Anterior cingulate cortex (tissue), 58 donors: Measurements from ENCODE around the gene FGD4.
"Not testable (repeated sequence)": the region's sequence is repeated elsewhere in the genome, so short reads cannot be mapped to it uniquely, and the experiment has no call there.

Experiments
- DNase-seq, 58 donors: peaks; one replicate each; lab custom pipeline; 2025; lab: John Stamatoyannopoulos, UW

Gene FGD4

GRCh38 chr12:32546272-32546671 lies 146.9 kb downstream of the FGD4 start:
- no peak for DNase-seq

DNA sequence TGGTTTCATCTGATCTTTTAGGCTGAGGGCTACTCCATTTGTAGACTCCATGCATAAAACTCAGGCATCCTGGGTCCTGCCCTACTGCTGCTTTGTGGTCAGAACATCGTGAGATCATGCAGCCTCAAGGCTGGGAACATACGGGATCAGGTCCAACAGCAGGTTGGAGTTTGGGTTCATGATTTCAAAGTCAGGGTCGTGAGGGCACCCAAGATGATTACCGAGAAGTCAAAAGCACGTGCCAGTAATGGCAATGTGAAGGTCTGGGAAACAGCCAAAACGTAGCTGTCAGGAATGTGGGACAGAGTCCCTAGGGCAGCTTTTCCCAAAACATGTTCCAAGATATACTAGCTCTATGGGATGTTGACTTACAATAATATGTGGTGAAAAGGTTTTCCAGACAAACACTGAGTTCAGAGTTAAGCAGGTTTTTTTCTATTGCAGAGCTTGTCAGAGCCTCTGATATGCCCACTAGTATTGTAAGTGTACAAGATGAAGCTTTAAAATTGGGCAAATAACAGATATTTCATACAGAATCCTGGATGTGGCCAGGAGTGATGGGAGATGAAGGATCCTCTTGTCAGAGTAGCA lies 149.4 kb downstream of the FGD4 start:
- DNase-seq: peak in 2 of 58 donors; percentile 4 to 31

GRCh38 chr12:32549675-32550079 lies 150.3 kb downstream of the FGD4 start:
- peak in 17 of 58 donors; percentile 3 to 48 (median 26) for DNase-seq

DNA sequence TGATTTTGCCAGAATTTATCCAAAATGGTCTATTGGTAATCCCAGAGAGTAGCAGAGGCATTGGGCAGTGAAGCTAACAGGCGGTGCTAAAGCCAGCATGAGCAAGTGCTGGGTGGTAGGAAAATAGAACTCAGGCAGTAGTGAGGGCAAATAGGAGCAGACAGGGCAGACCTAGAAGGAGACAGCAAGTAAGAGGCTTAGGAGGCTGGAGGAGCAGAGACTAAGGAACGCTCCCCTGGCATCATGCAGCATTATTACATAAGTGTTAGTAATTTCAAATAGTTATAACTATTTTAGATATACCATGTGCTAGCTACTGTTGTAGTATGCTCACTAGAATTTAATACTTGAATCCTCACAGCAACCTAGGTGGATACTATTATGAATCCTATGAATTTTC lies 151.7 kb downstream of the FGD4 start:
- DNase-seq: no peak

GRCh38 chr12:32558903-32559302 lies 159.5 kb downstream of the FGD4 start:
- DNase-seq: no peak

DNA sequence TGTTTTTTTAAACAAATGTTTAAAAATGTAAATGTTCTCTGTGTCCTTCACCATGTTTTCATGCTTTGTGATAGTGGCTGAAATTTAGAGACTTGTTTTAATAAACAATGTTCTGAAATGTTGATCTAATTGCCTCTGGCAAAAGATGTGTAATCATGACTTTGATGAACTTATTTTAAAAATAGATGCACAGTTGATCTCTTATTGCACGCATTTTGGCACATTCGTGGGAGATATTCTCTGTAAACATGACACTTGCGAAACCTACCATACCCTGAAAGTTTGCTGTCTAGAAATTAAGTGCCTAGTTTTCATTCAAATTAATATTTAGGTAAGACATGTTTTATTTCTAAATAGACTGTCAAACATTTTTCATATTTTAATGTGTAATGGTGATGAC lies 160.1 kb downstream of the FGD4 start:
- DNase-seq: no peak

DNA sequence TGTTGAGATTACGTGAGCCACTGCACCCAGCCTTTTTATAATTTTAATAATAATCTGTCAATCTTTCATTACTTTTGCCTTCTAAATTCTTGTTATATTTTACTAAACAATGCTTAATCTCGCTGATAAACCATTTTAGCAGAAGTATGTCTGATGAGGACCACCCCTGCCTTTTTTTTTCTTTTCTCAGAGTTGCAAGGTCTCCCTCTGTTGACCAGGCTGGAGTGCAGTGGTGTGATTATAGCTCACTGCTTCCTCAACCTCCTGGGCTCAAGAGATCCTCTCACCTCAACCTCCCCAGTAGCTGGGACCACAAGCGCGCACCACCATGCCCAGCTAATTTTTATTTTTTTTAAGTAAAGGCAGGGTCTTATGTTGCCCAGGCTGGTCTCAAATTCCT lies 161.2 kb downstream of the FGD4 start:
- DNase-seq: no peak

DNA sequence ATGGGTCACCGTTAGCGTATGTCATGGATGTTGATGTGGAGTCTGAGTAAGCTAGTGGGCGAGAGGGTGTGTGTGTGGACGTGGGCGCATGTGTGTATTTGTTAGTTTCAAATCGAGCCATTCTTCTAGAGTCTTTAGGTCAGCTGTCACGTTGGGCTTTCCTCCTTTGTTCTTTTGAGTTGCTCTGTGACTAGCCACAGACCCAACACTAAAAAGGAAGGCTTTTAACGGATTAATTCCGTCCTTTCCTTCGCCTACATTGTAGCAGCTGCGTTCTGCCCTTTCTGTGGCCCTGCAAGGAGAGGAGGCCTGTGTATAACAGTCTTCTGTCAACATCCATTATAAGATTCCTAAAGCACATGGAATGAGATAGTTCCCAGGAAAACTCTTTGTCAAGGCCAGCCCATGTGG lies 162.6 kb downstream of the FGD4 start:
- DNase-seq: peak in 1 of 58 donors; percentile 24

- not testable (repeated sequence) for DNase-seq
Measured at GRCh38 chr12:32562413-32562812, 163.1 kb downstream of the FGD4 start.

DNA sequence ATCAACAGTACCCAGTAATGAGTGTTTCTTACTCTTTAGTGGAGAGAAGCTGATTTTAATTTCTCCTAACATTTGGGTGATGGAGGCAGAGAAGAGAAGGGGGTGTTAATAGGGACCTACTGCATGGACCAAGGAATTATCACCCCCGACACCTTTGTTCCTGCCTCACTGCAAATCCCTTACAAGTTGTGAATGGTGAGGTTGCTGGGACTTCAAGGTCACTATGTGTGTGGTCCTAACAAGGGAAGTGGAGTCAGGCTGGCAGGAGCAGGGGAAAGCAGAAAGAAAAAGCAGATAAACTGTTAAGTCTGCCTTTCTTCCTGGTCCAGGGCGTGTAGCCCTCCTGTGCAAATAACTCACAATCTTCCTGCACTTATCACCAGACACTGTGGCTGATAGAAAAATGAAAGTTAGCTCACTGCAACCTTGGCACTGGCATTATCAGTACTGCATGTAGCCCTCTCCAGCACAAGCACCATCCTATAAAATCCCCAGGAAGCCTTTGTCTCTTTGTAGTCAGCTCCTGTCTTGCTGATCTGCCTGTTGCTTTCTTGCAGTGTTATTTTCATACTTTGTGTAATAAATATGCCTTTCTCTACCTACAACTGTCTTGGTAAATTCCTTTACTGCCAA lies 167.4 kb downstream of the FGD4 start:
- DNase-seq: no peak

DNA sequence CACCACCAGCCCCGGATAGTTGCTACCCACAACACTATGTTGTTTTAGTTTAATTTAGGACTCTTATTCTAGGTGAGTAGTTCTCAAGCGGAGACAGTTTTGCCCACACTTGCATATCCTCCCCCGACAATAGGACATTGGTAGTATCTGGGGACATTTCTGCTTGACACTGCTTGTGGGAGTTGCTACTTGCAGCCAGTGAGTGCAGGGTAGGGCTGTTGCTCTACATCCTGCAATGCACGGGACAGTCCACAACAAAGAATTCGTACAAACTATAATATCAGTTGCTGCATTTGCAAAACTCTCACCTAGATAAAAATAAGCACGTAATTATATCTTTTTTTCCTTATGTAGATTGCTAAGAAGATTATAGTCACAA lies 167.9 kb downstream of the FGD4 start:
- peak in 6 of 58 donors; percentile 11 to 46 (median 23) for DNase-seq

- no peak for DNase-seq
Measured at GRCh38 chr12:32568228-32568627, 168.9 kb downstream of the FGD4 start.

GRCh38 chr12:32569259-32569658 lies 169.9 kb downstream of the FGD4 start:
- no peak for DNase-seq

GRCh38 chr12:32574585-32574984 lies 175.2 kb downstream of the FGD4 start:
- no peak for DNase-seq

- no peak for DNase-seq
Measured at GRCh38 chr12:32577328-32577727, 178.0 kb downstream of the FGD4 start.

DNA sequence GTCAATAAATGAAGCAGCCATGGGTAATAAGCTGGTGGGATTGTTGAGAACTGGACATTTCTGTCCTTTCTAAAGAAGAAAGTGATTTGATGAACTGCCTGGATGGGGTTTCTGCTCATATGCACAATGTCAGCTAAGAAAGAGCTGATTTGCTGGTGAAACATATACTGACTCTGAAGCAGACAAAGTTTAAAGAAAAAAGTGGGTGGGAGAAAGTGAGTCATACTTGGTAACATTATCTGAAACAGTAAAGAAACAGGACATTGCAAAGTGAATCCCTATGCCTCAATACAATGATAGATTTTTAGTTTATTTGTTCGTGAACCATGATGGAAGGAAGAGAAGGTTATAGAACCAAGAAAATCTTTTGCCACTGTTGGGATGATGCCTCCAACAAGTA lies 184.2 kb downstream of the FGD4 start:
- peak in 1 of 58 donors; percentile 8 for DNase-seq

- DNase-seq: no peak
Measured at GRCh38 chr12:32585680-32586079, 186.3 kb downstream of the FGD4 start.

- no peak for DNase-seq
Measured at GRCh38 chr12:32586390-32586789, 187.0 kb downstream of the FGD4 start.

DNA sequence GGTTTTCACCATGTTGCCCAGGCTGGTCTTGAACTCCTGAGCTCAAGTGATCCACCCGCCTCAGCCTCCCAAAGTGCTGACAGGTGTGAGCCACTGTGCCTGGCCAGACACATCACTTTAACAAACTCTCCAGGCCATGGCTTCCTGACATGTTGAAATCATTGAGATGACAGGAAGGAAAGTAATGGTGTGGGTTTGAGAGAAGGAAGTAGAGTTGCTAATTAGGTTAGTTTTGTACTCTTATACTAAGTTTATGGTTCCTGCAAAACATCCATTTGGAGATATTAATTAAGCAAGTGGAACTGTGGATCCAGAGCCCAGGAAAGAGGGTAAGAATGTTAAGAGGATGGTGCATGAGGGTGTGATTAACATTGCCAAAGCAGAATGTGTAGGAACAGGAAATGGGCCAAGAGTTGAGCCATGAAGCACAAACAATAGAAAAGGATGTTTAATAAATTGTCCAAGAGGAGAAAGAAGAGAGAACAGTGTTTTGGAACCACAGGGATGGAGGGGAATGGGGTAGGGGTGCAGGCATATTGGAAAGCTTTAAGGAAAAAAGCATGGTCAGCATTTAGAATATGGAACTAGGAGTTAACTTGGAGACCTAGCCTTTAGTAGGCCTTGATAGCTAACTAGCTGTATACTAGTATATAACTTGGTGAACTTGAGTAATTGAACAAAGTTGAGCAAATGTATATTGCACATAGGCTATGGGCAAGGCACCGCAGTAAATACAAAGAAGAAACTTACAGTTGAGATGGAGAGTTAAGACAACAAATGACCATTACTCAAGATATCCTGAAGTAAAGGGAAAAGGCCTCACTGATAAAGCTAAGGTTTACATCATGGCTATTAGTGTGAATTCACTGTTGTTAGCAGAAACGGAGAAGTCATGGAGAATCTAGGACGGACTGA lies 188.5 kb downstream of the FGD4 start:
- no peak for DNase-seq

- DNase-seq: no peak
Measured at GRCh38 chr12:32588604-32589003, 189.2 kb downstream of the FGD4 start.

DNA sequence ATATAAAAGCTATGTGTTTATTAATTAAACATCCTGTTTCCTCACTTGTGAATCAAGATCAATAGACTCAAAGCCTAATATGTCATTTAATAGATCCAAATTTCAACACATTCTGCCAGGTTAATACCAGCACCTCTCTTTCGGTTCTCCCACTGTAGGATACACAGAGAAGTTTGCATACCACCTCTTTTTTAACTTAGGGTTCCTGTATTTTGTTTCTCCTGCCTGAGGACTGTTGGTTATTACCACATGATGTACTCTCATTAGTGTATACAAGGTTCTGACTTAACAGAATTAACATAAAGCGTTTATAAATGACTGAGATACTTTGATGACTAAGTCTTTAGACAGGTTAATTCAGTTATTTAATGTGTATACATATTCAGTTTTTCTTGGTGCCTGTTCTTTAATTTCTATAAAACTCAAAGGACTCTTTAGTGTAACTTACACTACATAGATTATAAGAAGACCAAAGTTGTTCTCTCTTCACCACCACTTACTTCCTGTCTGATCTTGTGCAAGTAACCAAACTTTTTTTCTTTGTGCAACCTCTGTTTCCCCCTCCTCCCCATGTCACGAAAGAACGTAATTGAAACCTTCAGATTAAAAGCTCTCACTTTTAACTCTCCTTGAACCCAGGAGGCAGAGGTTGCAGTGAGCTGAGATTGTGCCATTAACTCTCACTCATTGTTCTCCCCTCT lies 190.0 kb downstream of the FGD4 start:
- DNase-seq: no peak
